Measurements from ENCODE around the gene WNK4. TPM values are rescaled to one million over a fixed set of nuclear protein-coding genes. Genes with fewer than 3 reads are reported as not detected.

Gene WNK4
- total and polyA plus RNA-seq, 10 of the 15 experiments (the other 5 are each of a cell fraction or from before 2014, with no cell fraction given): 0.06 to 0.29 (median 0.13) TPM; not detected in 5

DNA sequence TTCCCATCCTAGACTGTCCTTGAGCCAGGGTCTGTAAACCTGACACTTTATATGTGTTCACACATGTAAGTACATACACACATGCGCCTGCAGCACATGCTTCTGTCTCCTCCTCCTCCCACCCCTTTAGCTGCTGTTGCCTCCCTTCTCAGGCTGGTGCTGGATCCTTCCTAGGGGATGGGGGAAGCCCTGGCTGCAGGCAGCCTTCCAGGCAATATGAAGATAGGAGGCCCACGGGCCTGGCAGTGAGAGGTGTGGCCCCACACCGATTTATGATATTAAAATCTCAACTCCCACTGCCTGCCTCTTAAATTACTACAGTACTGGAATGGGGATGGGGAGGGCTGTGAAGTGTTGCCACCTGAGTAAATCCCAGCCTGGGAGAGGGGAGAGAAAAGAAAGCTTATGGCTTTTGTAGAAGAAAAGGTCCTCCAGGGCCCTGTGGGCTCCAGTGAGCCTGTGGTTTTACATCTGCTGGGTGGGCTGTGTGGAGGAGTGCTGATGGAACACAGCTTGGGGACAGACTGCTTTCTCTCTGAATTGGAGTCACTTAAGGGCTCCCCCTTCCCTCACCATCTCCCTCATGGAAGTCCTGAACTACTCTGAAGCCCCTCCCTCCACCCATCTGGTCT, 990 bp upstream of the WNK4 start:
- Histone ChIP-seq H2AFZ (ENCODE audit: control insufficient read depth, low read depth, low read length) (no peak overlapping the region), H3K36me3 (ENCODE audit: control insufficient read depth in 2 of 2, insufficient read depth in 2 of 2, low read length in 1 of 2) (peaks cover 5 to 7% of the 10 kb centered on the region in 2 experiments; a peak in 3 of 4 replicates), H4K20me1 (ENCODE audit: control insufficient read depth, insufficient read depth) (no peaks in the 10 kb centered on the region; the same call in 1 of the 2 replicates), H3K4me2 (ENCODE audit: control insufficient read depth, insufficient read depth) (no peak overlapping the region), H3K27ac (ENCODE audit: control insufficient read depth, insufficient read depth) (no peak overlapping the region), H3K9me3 (replicated peaks; ENCODE audit: control insufficient read depth, insufficient read depth, low read length) (no peaks in the 10 kb centered on the region; the same call in 2 of the 3 replicates), H3K79me2 (ENCODE audit: control insufficient read depth, insufficient read depth, low read length) (no peaks in the 10 kb centered on the region; the same call in 1 of the 2 replicates), H3K9ac (ENCODE audit: control insufficient read depth, insufficient read depth, low read length) (no peak overlapping the region), H3K4me3 (no peak overlapping the region), H3K4me1 (ENCODE audit: control insufficient read depth, insufficient read depth, low read length) (peaks cover 17% of the 10 kb centered on the region), H3K27me3 (replicated peaks in 1 of 2; ENCODE audit: control insufficient read depth in 2 of 2, insufficient read depth in 2 of 2, low read length in 1 of 2) (peaks cover 2 to 13% of the 10 kb centered on the region in 2 experiments; a peak in 3 of 4 replicates)
- ATAC-seq: no peak
- intact Hi-C loops (cut with micrococcal nuclease; ENCODE audit: unreplicated experiment): no loop called here
- RAD21 ChIA-PET (ENCODE audit: unreplicated experiment): no interaction called here
- POLR2A ChIA-PET: no interaction called here
- DNase-seq (ENCODE audit: low read depth, low spot score): no peak
- in situ Hi-C loops (cut with MboI): no loop called here
- WGBS (ENCODE audit: insufficient coverage, insufficient replicate concordance, low lambda C conversion rate, missing lambda C conversion rate): 59% methylated on average over 3 of the region's 3 CpGs
- TF ChIP-seq EED (IDR thresholded peaks at IDR 0.05; ENCODE audit: low read depth): no peak
- no peak for TF ChIP-seq ZZZ3 (IDR thresholded peaks at IDR 0.05; ENCODE audit: control insufficient read depth, insufficient read length, low read depth)
- TF ChIP-seq ZNF622 (IDR thresholded peaks at IDR 0.05): no peak
- TF ChIP-seq SIN3A (IDR thresholded peaks at IDR 0.05; ENCODE audit: low read depth, low read length): no peak
- TF ChIP-seq SUZ12 (IDR thresholded peaks at IDR 0.05; ENCODE audit: unreplicated experiment): no peak
- no peak for TF ChIP-seq SUPT20H (IDR thresholded peaks at IDR 0.05; ENCODE audit: borderline replicate concordance, control insufficient read depth, low read depth, low read length)
- TF ChIP-seq, protein P1, sequence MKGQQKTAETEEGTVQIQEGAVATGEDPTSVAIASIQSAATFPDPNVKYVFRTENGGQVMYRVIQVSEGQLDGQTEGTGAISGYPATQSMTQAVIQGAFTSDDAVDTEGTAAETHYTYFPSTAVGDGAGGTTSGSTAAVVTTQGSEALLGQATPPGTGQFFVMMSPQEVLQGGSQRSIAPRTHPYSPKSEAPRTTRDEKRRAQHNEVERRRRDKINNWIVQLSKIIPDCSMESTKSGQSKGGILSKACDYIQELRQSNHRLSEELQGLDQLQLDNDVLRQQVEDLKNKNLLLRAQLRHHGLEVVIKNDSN (IDR thresholded peaks at IDR 0.05; ENCODE audit: borderline replicate concordance, extremely low read length, insufficient read depth, low read depth, low read length): no peak
- TF ChIP-seq, protein P2, sequence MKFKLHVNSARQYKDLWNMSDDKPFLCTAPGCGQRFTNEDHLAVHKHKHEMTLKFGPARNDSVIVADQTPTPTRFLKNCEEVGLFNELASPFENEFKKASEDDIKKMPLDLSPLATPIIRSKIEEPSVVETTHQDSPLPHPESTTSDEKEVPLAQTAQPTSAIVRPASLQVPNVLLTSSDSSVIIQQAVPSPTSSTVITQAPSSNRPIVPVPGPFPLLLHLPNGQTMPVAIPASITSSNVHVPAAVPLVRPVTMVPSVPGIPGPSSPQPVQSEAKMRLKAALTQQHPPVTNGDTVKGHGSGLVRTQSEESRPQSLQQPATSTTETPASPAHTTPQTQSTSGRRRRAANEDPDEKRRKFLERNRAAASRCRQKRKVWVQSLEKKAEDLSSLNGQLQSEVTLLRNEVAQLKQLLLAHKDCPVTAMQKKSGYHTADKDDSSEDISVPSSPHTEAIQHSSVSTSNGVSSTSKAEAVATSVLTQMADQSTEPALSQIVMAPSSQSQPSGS (IDR thresholded peaks at IDR 0.05; ENCODE audit: low read length): no peak
- no peak for TF ChIP-seq RCOR1 (conservative IDR thresholded peaks at IDR 0.05; ENCODE audit: low read depth, low read length)
- no peak for TF ChIP-seq GATAD2B (conservative IDR thresholded peaks at IDR 0.05; ENCODE audit: low read depth)
- CTCF ChIA-PET: interaction anchor here (0.6 to 0.7 kb wide), 2 partner anchors 193 to 201 kb away, joined by 3 to 4 read pairs; no protein-coding TSS in a partner anchor
- FAIRE-seq: no peak
- BruUV-seq (replicated peaks): no TSS peak
- SMC1A ChIA-PET (ENCODE audit: uncharacterized antibody, unreplicated experiment): interaction anchor here (0.6 kb wide), 1 partner anchor 132 kb away, joined by 3 read pairs; no protein-coding TSS in a partner anchor

Measured in GM12878 (cell line).